WI38 (cell line): ENCODE data around the gene DLK2.

Experiments
- H3K4me3 ChIP-seq: 2 replicates; pipeline ENCODE4 v1.5.1; 2011; ENCODE audit warnings: low read depth, mild to moderate bottlenecking, control low read depth, low read length
- CTCF ChIP-seq: IDR thresholded peaks from 2 replicates; pipeline ENCODE4 v1.5.1; 2012; ENCODE audit warnings: low read depth, mild to moderate bottlenecking, control low read depth, low read length

DLK2 gene

GRCh38 chr6:43408259-43408658, 47.1 kb downstream of the DLK2 start:
- no peak for TF ChIP-seq CTCF
- no peak overlapping the region for H3K4me3 ChIP-seq

- no peak overlapping the region for H3K4me3 ChIP-seq
- no peak for TF ChIP-seq CTCF
These were observed 48.1 kb downstream of the DLK2 start for GRCh38 chr6:43407296-43407695.

- H3K4me3 ChIP-seq, result no peak overlapping the region
- TF ChIP-seq CTCF, result no peak
These were observed 50.0 kb downstream of the DLK2 start for GRCh38 chr6:43405354-43405753.

GRCh38 chr6:43402820-43403219, 52.5 kb downstream of the DLK2 start:
- no peak for TF ChIP-seq CTCF
- H3K4me3 ChIP-seq, result no peak overlapping the region

- no peak overlapping the region for H3K4me3 ChIP-seq
- no peak for TF ChIP-seq CTCF
These were observed 53.6 kb downstream of the DLK2 start for GRCh38 chr6:43401730-43402129.
